Duodenal mucosa (tissue), 2 donors: ENCODE measurements around the gene CHRNA5.
"Not testable (repeated sequence)": the region's sequence is repeated elsewhere in the genome, so short reads cannot be mapped to it uniquely, and the experiment has no call there.

Source experiments
- H3K27ac ChIP-seq: one replicate; pipeline ENCODE4 v1.7.0; 2013; ENCODE audit warnings: low read depth, low read length
- H3K27me3 ChIP-seq, 2 donors: one replicate each; pipeline ENCODE4 v1.7.0; 2013; ENCODE audit warnings: low read length in 2 of 2, control low read depth in 1 of 2; ENCODE audit not compliant: insufficient read depth in 2 of 2, control insufficient read depth in 1 of 2
- H3K36me3 ChIP-seq, 2 donors: one replicate each; pipeline ENCODE4 v1.7.0; 2013; ENCODE audit warnings: low read length in 2 of 2, control low read depth in 1 of 2; ENCODE audit not compliant: insufficient read depth in 2 of 2, control insufficient read depth in 1 of 2
- H3K4me1 ChIP-seq, 2 donors: one replicate each; pipeline ENCODE4 v1.7.0; 2013; ENCODE audit warnings: low read length in 2 of 2, control low read depth in 1 of 2; ENCODE audit not compliant: insufficient read depth in 2 of 2, control insufficient read depth in 1 of 2
- H3K4me3 ChIP-seq, 2 donors: one replicate each; pipeline ENCODE4 v1.7.0; 2013; ENCODE audit warnings: low read length in 2 of 2, low read depth in 1 of 2
- H3K9ac ChIP-seq, 2 donors: one replicate each; pipeline ENCODE4 v1.7.0; 2013; ENCODE audit warnings: low read length in 2 of 2, low read depth in 1 of 2
- H3K9me3 ChIP-seq, 2 donors: one replicate each; pipeline ENCODE4 v1.7.0; 2013; ENCODE audit warnings: low read length in 2 of 2, control low read depth in 1 of 2; ENCODE audit not compliant: control insufficient read depth in 1 of 2

Gene CHRNA5

GRCh38 chr15:78540141-78540870 is 25.0 kb upstream of the CHRNA5 start, which contains the start of gene PSMA4:
Gene PSMA4 (plus strand): TSS chr15:78540444. CDS start chr15:78541928, 1,484 bp downstream.
- H3K9ac ChIP-seq, result peak within 1 kb of the TSS; percentile 90 to 98
- peak within 1 kb of the TSS; percentile 94 for H3K27ac ChIP-seq
- no peaks in the 10 kb centered on the region for H3K9me3 ChIP-seq
- peaks cover 7 to 10% of the 10 kb centered on the region in 2 donors for H3K4me1 ChIP-seq
- H3K4me3 ChIP-seq, result peak within 1 kb of the TSS; percentile 95 to 97
- peaks cover 4 to 9% of the 10 kb centered on the region in 2 donors for H3K36me3 ChIP-seq
- H3K27me3 ChIP-seq, result no peaks in the 10 kb centered on the region

DNA sequence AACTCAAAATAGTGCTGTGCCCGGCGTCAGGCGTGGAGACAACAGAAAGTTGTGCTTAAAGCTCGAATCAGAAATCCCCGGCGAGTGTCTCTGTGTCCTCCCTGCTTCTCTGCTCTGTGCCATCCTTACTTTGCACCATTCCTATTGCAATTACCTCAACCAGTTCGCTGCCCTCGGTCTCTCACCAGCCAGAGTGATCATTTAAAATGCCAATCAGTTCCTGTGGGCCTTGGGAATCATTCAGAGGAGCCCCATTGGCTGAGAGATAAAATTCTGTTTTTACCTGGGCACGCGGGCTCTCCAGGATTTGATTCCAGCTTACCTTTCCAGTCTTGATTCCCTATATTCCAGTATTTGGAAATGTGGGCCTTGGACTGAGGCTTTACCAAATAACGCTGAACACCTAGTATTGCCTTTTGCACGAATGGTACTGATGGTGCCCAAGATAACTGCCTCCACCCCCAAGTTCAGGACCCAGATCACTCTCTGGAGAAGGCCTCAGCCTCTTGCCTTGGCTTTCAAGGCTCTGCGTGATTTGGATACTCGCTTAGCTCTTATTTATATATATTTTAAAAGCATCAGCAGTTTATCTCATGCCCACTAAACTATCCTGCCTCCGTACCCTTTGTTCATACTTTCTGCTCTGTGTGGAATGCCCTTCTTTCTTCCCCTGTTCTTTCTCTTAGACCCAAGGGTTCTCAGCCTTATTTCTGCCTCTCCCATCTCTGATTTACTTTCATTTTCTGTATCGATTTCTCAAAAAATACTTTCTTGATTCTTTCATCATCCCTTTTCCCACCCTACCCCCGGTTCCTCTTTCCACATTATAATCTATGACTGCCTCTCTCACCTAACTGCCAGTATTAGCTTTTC is 24.2 kb upstream of the CHRNA5 start:
- Histone ChIP-seq H3K4me1 (peaks cover 7 to 10% of the 10 kb centered on the region in 2 donors), H3K36me3 (peaks cover 12 to 17% of the 10 kb centered on the region in 2 donors), H3K4me3 (peak overlapping the region; percentile 95 to 97), H3K27me3 (no peaks in the 10 kb centered on the region), H3K9me3 (no peaks in the 10 kb centered on the region), H3K9ac (peak overlapping the region; percentile 90 to 98), H3K27ac (peak overlapping the region; percentile 94)

DNA sequence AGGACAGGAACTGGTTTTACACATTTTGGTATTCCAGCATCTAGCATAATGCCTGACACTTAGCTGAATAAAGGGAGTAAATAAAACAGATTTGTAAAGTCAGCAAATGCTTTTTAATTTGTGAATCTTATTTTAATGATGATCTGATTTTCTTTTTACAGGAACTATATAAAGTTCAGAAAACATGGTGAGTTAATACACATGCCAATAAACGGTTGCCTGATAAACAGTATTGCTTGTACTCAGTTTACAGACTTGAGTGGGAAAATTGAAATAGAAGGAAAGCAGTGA is 23.6 kb upstream of the CHRNA5 start:
- Histone ChIP-seq H3K36me3 (peaks cover 12 to 22% of the 10 kb centered on the region in 2 donors), H3K4me3 (peak overlapping the region; percentile 95 to 97), H3K27me3 (no peaks in the 10 kb centered on the region), H3K9ac (peak overlapping the region; percentile 14 to 90), H3K9me3 (no peaks in the 10 kb centered on the region), H3K4me1 (peaks cover 7 to 10% of the 10 kb centered on the region in 2 donors), H3K27ac (no peak overlapping the region)

DNA sequence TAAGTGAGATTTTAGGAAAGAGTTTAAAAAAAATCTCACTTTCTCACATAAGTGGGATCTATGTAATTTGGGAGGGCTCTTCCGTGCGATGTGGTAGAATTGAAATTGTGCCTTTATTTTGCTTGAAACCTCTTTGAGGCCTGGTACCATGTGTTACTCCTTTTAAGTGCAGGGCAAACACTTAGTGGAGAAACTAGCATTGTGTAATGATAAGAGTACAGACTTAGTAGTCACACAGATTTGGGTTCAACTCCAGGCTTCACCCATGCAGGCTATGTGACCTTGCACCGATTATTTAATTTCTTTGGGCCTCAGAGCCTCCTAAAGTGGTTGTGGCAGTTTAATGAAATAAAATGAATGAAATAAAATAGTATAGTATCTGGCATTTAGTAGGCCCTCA is 22.7 kb upstream of the CHRNA5 start:
- Histone ChIP-seq H3K27ac (no peak overlapping the region), H3K4me3 (no peak overlapping the region), H3K36me3 (peaks cover 18 to 32% of the 10 kb centered on the region in 2 donors), H3K4me1 (peaks cover 7 to 10% of the 10 kb centered on the region in 2 donors), H3K9me3 (no peaks in the 10 kb centered on the region), H3K9ac (no peak overlapping the region), H3K27me3 (no peaks in the 10 kb centered on the region)

DNA sequence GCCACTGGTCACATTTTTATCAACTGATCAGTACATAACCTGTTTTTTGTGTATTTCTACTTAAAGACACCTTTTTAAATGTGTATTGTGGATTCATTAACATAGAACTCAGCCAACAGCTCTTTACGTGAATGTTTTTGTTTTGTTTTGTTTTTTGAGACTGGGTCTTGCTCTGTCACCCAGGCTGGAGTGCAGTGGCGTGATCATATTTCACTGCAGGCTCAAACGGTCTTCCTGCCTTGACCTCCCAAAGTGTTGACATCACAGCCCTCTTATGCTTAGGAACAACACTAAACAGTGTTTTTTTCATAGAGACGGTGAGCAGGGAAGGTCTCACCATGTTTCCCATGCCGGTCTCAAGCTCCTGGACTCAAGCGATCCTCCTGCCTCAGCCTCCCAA is 15.1 kb upstream of the CHRNA5 start:
- Histone ChIP-seq H3K4me1 (no peaks in the 10 kb centered on the region), H3K4me3 (no peak overlapping the region), H3K36me3 (peaks cover 29 to 58% of the 10 kb centered on the region in 2 donors), H3K27me3 (no peaks in the 10 kb centered on the region), H3K9me3 (no peaks in the 10 kb centered on the region), H3K27ac (no peak overlapping the region), H3K9ac (no peak overlapping the region)

- H3K27me3 ChIP-seq, result no peaks in the 10 kb centered on the region
- H3K4me1 ChIP-seq, result no peaks in the 10 kb centered on the region
- no peak overlapping the region for H3K4me3 ChIP-seq
- H3K27ac ChIP-seq, result no peak overlapping the region
- no peak overlapping the region for H3K9ac ChIP-seq
- H3K9me3 ChIP-seq, result no peaks in the 10 kb centered on the region
- H3K36me3 ChIP-seq, result peaks cover 23 to 52% of the 10 kb centered on the region in 2 donors
Measured at GRCh38 chr15:78550815-78551214, 14.5 kb upstream of the CHRNA5 start.

DNA sequence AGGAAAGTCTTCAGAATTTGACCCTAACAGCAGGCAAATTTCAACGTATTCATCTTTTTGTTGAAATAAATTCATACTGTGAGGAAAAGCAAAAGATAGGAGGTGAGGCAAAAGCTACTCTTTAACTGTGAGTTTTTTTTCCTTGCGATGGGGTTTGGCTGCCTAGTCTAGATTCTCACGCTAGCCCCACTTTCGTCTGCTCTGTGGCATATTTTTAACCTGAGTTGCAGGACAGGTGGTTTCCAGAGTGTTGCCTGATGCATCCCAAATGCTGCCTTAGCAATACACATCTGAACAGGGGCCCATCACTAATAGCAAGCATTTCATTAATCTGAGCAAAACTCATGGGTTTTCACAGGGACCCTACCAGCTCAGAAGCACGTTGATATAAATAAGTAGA is 13.4 kb upstream of the CHRNA5 start:
- H3K4me1 ChIP-seq, result no peaks in the 10 kb centered on the region
- no peaks in the 10 kb centered on the region for H3K27me3 ChIP-seq
- no peaks in the 10 kb centered on the region for H3K9me3 ChIP-seq
- H3K36me3 ChIP-seq, result peaks cover 18 to 41% of the 10 kb centered on the region in 2 donors
- H3K4me3 ChIP-seq, result no peak overlapping the region
- no peak overlapping the region for H3K9ac ChIP-seq
- H3K27ac ChIP-seq, result no peak overlapping the region

GRCh38 chr15:78552597-78552996 is 12.7 kb upstream of the CHRNA5 start:
- Histone ChIP-seq H3K9ac (no peak overlapping the region), H3K36me3 (peaks cover 15 to 34% of the 10 kb centered on the region in 2 donors), H3K4me1 (no peaks in the 10 kb centered on the region), H3K9me3 (no peaks in the 10 kb centered on the region), H3K27me3 (no peaks in the 10 kb centered on the region), H3K27ac (no peak overlapping the region), H3K4me3 (no peak overlapping the region)

- H3K4me1 ChIP-seq, H3K4me3 ChIP-seq, H3K9ac ChIP-seq, H3K27ac ChIP-seq, H3K9me3 ChIP-seq, H3K36me3 ChIP-seq, H3K27me3 ChIP-seq: not testable (repeated sequence)
Measured at GRCh38 chr15:78560201-78560600, 5.1 kb upstream of the CHRNA5 start.

DNA sequence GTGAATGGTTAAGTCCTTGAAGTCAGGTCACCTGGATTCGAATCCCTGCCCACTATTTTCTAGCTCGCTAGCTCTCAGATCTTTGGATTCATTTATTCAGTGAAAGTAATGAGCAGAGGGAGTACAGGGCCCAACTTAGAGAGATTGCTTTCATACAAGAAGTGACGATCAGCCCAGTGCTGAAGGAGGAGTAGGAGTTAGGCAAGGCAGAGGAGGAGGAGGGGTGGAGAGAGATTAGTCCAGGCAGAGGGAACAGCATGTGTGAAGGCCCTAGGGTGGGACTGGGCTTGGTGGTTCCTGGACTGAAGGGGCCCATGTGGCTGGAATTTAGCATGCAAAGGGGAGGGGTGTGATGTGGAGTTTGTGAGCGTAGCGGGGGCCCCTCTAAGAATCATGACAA is 3.8 kb upstream of the CHRNA5 start:
- Histone ChIP-seq H3K27me3 (peaks cover 0 to 6% of the 10 kb centered on the region in 2 donors), H3K4me1 (peaks cover 7 to 15% of the 10 kb centered on the region in 2 donors), H3K4me3 (no peak overlapping the region), H3K27ac (no peak overlapping the region), H3K9ac (no peak overlapping the region), H3K36me3 (no peaks in the 10 kb centered on the region), H3K9me3 (no peaks in the 10 kb centered on the region)
